Activated CD4-positive, alpha-beta T cell treated with anti-CD3 and anti-CD28 coated beads, Interleukin-2, amount 10 ng/mL, durations not matched to agents 7 days and 5 days (primary cell): Measurements from ENCODE around the gene VPS37B. TPM values are rescaled to one million over a fixed set of nuclear protein-coding genes. Genes with fewer than 3 reads are reported as not detected.
"Not testable (repeated sequence)": the region's sequence is repeated elsewhere in the genome, so short reads cannot be mapped to it uniquely, and the experiment has no call there.

Experiments
- CTCF ChIA-PET: fragments of 350-600 bp; sonication (Branson Sonifier 250); formaldehyde crosslinking; loops from one replicate; lab custom pipeline; 2021; ENCODE audit warnings: antibody characterized with exemption; lab: Charles Lee
- POLR2A ChIA-PET: fragments of 350-600 bp; sonication (Branson Sonifier 250); formaldehyde crosslinking; loops from one replicate; lab custom pipeline; 2021; ENCODE audit warnings: antibody characterized with exemption; lab: Charles Lee
- DNase-seq: peaks from one replicate; pipeline ENCODE4 v3.0.0-alpha.2; 2020
- H3K27ac Mint-ChIP-seq: one replicate; pipeline ENCODE4 v1.8.0; 2021; ENCODE audit warnings: mild to moderate bottlenecking, moderate library complexity, mixed read lengths
- H3K27me3 Mint-ChIP-seq: one replicate; pipeline ENCODE4 v1.8.0; 2021; ENCODE audit warnings: mixed read lengths
- H3K36me3 Mint-ChIP-seq: one replicate; pipeline ENCODE4 v1.8.0; 2021; ENCODE audit warnings: low read depth, mixed read lengths
- H3K4me1 Mint-ChIP-seq: one replicate; pipeline ENCODE4 v1.8.0; 2021; ENCODE audit warnings: mixed read lengths
- H3K4me3 Mint-ChIP-seq: one replicate; pipeline ENCODE4 v1.8.0; 2021; ENCODE audit warnings: mild to moderate bottlenecking, moderate library complexity, mixed read lengths
- H3K9me3 Mint-ChIP-seq: one replicate; pipeline ENCODE4 v1.8.0; 2021; ENCODE audit warnings: mixed read lengths
- total RNA-seq, 2 experiments: library from RNA; stranded (reverse); gene quantifications; one replicate each; pipeline ENCODE4 v1.2.3, GENCODE V29; 2021

The VPS37B gene
- total RNA-seq, result 10 to 100 TPM; 23.0 to 23.7 TPM

- H3K36me3 Mint-ChIP-seq, result peaks cover 27% of the 10 kb centered on the region
- peaks cover 87% of the 10 kb centered on the region for H3K4me1 Mint-ChIP-seq
- H3K27me3 Mint-ChIP-seq, result peaks cover 7% of the 10 kb centered on the region
- POLR2A ChIA-PET, result no interaction called here
- CTCF ChIA-PET, result interaction anchor here (0.9 to 1.4 kb wide), 4 partner anchors 10 to 35 kb away, joined by 3 to 4 read pairs (median 3); no protein-coding TSS in a partner anchor
- peak within 1 kb of the TSS; percentile 95 for H3K27ac Mint-ChIP-seq
- DNase-seq, result peak; percentile 87
- peaks cover 6% of the 10 kb centered on the region for H3K9me3 Mint-ChIP-seq
- peak within 1 kb of the TSS; percentile 91 for H3K4me3 Mint-ChIP-seq
These were observed at the start of gene VPS37B for GRCh38 chr12:122895704-122896636. VPS37B (minus strand) TSS chr12:122896124; CDS start chr12:122896062, 62 bp downstream.

- Mint-ChIP-seq H3K27ac (no peak overlapping the region), H3K4me1 (peaks cover 34% of the 10 kb centered on the region), H3K36me3 (no peaks in the 10 kb centered on the region), H3K9me3 (no peaks in the 10 kb centered on the region), H3K4me3 (no peak overlapping the region), H3K27me3 (peaks cover 2% of the 10 kb centered on the region)
- CTCF ChIA-PET, result interaction anchor here (0.6 to 1.4 kb wide), 7 partner anchors 11 to 151 kb away, joined by 3 to 4 read pairs (median 3); no protein-coding TSS in a partner anchor
- DNase-seq, result no peak
- POLR2A ChIA-PET, result no interaction called here
These were observed 49.0 kb upstream of the VPS37B start for GRCh38 chr12:122944605-122945592.

- no peak overlapping the region for H3K27ac Mint-ChIP-seq
- no peaks in the 10 kb centered on the region for H3K9me3 Mint-ChIP-seq
- CTCF ChIA-PET, result interaction anchor here (0.6 to 1.6 kb wide), 2 partner anchors 28 to 82 kb away, joined by 3 to 4 read pairs; no protein-coding TSS in a partner anchor
- no peak for DNase-seq
- POLR2A ChIA-PET, result no interaction called here
- H3K4me1 Mint-ChIP-seq, result peaks cover 33% of the 10 kb centered on the region
- H3K4me3 Mint-ChIP-seq, result no peak overlapping the region
- H3K27me3 Mint-ChIP-seq, result peaks cover 2% of the 10 kb centered on the region
- no peaks in the 10 kb centered on the region for H3K36me3 Mint-ChIP-seq
These were observed 47.3 kb upstream of the VPS37B start for GRCh38 chr12:122943196-122943595.

GRCh38 chr12:122942637-122943036 lies 46.7 kb upstream of the VPS37B start:
- no peaks in the 10 kb centered on the region for H3K9me3 Mint-ChIP-seq
- peaks cover 29% of the 10 kb centered on the region for H3K4me1 Mint-ChIP-seq
- POLR2A ChIA-PET, result no interaction called here
- no peaks in the 10 kb centered on the region for H3K36me3 Mint-ChIP-seq
- peaks cover 2% of the 10 kb centered on the region for H3K27me3 Mint-ChIP-seq
- no peak overlapping the region for H3K27ac Mint-ChIP-seq
- H3K4me3 Mint-ChIP-seq, result no peak overlapping the region
- CTCF ChIA-PET, result interaction anchor here (0.6 to 1.6 kb wide), 4 partner anchors 9 to 82 kb away, joined by 3 to 4 read pairs (median 3); no protein-coding TSS in a partner anchor
- DNase-seq, result no peak

GRCh38 chr12:122941351-122941750 lies 45.4 kb upstream of the VPS37B start:
- CTCF ChIA-PET, result interaction anchor here (1.6 kb wide), 1 partner anchor 80 kb away, joined by 4 read pairs; no protein-coding TSS in a partner anchor
- H3K4me1 Mint-ChIP-seq, result peaks cover 16% of the 10 kb centered on the region
- H3K27ac Mint-ChIP-seq, H3K9me3 Mint-ChIP-seq, H3K27me3 Mint-ChIP-seq, DNase-seq, H3K36me3 Mint-ChIP-seq, H3K4me3 Mint-ChIP-seq, POLR2A ChIA-PET: not testable (repeated sequence)

- H3K4me3 Mint-ChIP-seq, result no peak overlapping the region
- POLR2A ChIA-PET, result no interaction called here
- H3K27ac Mint-ChIP-seq, result no peak overlapping the region
- CTCF ChIA-PET, result interaction anchor here (0.9 to 1.5 kb wide), 2 partner anchors 47 to 53 kb away, joined by 3 to 4 read pairs; no protein-coding TSS in a partner anchor
- no peaks in the 10 kb centered on the region for H3K9me3 Mint-ChIP-seq
- no peaks in the 10 kb centered on the region for H3K27me3 Mint-ChIP-seq
- DNase-seq, result no peak
- H3K36me3 Mint-ChIP-seq, result no peaks in the 10 kb centered on the region
- H3K4me1 Mint-ChIP-seq, result peaks cover 10% of the 10 kb centered on the region
These were observed 43.2 kb upstream of the VPS37B start for GRCh38 chr12:122939125-122939524.

GRCh38 chr12:122937622-122938091 lies 41.7 kb upstream of the VPS37B start:
- H3K27me3 Mint-ChIP-seq, result no peaks in the 10 kb centered on the region
- H3K4me3 Mint-ChIP-seq, result no peak overlapping the region
- no peak overlapping the region for H3K27ac Mint-ChIP-seq
- peaks cover 1% of the 10 kb centered on the region for H3K4me1 Mint-ChIP-seq
- ChIA-PET CTCF (interaction anchor here (0.6 kb wide), 1 partner anchor 15 kb away, joined by 4 read pairs; no protein-coding TSS in a partner anchor), POLR2A (no interaction called here)
- H3K36me3 Mint-ChIP-seq, result no peaks in the 10 kb centered on the region
- no peaks in the 10 kb centered on the region for H3K9me3 Mint-ChIP-seq
- no peak for DNase-seq

GRCh38 chr12:122935318-122935717 lies 39.4 kb upstream of the VPS37B start:
- Mint-ChIP-seq H3K4me1 (no peaks in the 10 kb centered on the region), H3K27ac (no peak overlapping the region), H3K4me3 (no peak overlapping the region), H3K36me3 (no peaks in the 10 kb centered on the region), H3K9me3 (no peaks in the 10 kb centered on the region), H3K27me3 (no peaks in the 10 kb centered on the region)
- CTCF ChIA-PET, result no interaction called here
- DNase-seq, result no peak
- POLR2A ChIA-PET, result no interaction called here

- no peak overlapping the region for H3K4me3 Mint-ChIP-seq
- H3K9me3 Mint-ChIP-seq, result no peaks in the 10 kb centered on the region
- H3K27me3 Mint-ChIP-seq, result no peaks in the 10 kb centered on the region
- CTCF ChIA-PET, result interaction anchor here (0.7 kb wide), 1 partner anchor 37 kb away, joined by 4 read pairs; no protein-coding TSS in a partner anchor
- POLR2A ChIA-PET, result no interaction called here
- H3K36me3 Mint-ChIP-seq, result no peaks in the 10 kb centered on the region
- no peaks in the 10 kb centered on the region for H3K4me1 Mint-ChIP-seq
- DNase-seq, result no peak
- H3K27ac Mint-ChIP-seq, result no peak overlapping the region
These were observed 38.8 kb upstream of the VPS37B start for GRCh38 chr12:122934722-122935121.

GRCh38 chr12:122932207-122932606 lies 36.3 kb upstream of the VPS37B start:
- Mint-ChIP-seq H3K36me3 (no peaks in the 10 kb centered on the region), H3K9me3 (no peaks in the 10 kb centered on the region), H3K4me1 (peaks cover 7% of the 10 kb centered on the region), H3K4me3 (no peak overlapping the region), H3K27me3 (no peaks in the 10 kb centered on the region), H3K27ac (no peak overlapping the region)
- CTCF ChIA-PET, result no interaction called here
- no peak for DNase-seq
- POLR2A ChIA-PET, result no interaction called here

GRCh38 chr12:122929812-122930211 lies 33.9 kb upstream of the VPS37B start:
- CTCF ChIA-PET, result interaction anchor here (0.6 to 1.4 kb wide), 4 partner anchors 23 to 1105 kb away, joined by 3 to 7 read pairs (median 4); no protein-coding TSS in a partner anchor

GRCh38 chr12:122929148-122929538 lies 33.2 kb upstream of the VPS37B start:
- DNase-seq, result no peak
- H3K27me3 Mint-ChIP-seq, result no peaks in the 10 kb centered on the region
- POLR2A ChIA-PET, result no interaction called here
- H3K4me3 Mint-ChIP-seq, result no peak overlapping the region
- H3K36me3 Mint-ChIP-seq, result no peaks in the 10 kb centered on the region
- no peaks in the 10 kb centered on the region for H3K9me3 Mint-ChIP-seq
- H3K4me1 Mint-ChIP-seq, result peaks cover 9% of the 10 kb centered on the region
- CTCF ChIA-PET, result interaction anchor here (0.6 kb wide), 1 partner anchor 24 kb away, joined by 3 read pairs; no protein-coding TSS in a partner anchor
- no peak overlapping the region for H3K27ac Mint-ChIP-seq

More at GRCh38 chr12:122929812-122930211, 33.9 kb upstream of the VPS37B start:
- Mint-ChIP-seq H3K27me3 (no peaks in the 10 kb centered on the region), H3K9me3 (no peaks in the 10 kb centered on the region), H3K4me3 (no peak overlapping the region), H3K36me3 (no peaks in the 10 kb centered on the region), H3K4me1 (peaks cover 9% of the 10 kb centered on the region), H3K27ac (no peak overlapping the region)
- POLR2A ChIA-PET, result no interaction called here
- DNase-seq, result no peak
